K562 (cell line): ENCODE data around the gene BOLL. TPM values are rescaled to one million over a fixed set of nuclear protein-coding genes. Genes with fewer than 3 reads are reported as not detected.

Experiments
- FUS ChIP-seq: fragments of 200-400 bp; formaldehyde crosslinking; optimal IDR thresholded peaks from 2 replicates; pipeline ENCODE3; 2017; ENCODE audit warnings: low read depth, low read length
- HDAC6 ChIP-seq: IDR thresholded peaks from 2 replicates; pipeline ENCODE4 v1.6.1; 2012; ENCODE audit warnings: low read depth, mild to moderate bottlenecking, control low read depth, inconsistent platforms, low read length, moderate library complexity
- KDM4B ChIP-seq, 2 experiments: fragments of 450-650 bp in 1 of 2; sonication (generic) in 1 of 2; IDR thresholded peaks; 2 replicates each; pipeline ENCODE4 v1.6.1; 2016 to 2017; ENCODE audit warnings: borderline replicate concordance in 2 of 2, antibody characterized with exemption in 1 of 2, low read depth in 1 of 2, mild to moderate bottlenecking in 1 of 2
- MGA ChIP-seq: fragments of 450-650 bp; IDR thresholded peaks from 2 replicates; pipeline ENCODE4 v1.6.1; 2016; ENCODE audit warnings: mild to moderate bottlenecking, moderate library complexity
- ZBTB7A ChIP-seq: IDR thresholded peaks from 2 replicates; pipeline ENCODE4 v1.6.1; 2011; ENCODE audit warnings: low read depth, mild to moderate bottlenecking, low read length, moderate library complexity, borderline replicate concordance; ENCODE audit not compliant: control insufficient read depth
- polyA plus RNA-seq, 8 experiments: library from polyadenylated mRNA; depleted of rRNA in 4 of 8; stranded (reverse) in 5 of 8; unstranded in 3 of 8; fragments of >200 nt; fragmentation: Nextera tagmentation in 2 of 8; fragmentation: Illumina TruSeq in 1 of 8; extraction: Ambion mirVana in 2 of 8; extraction: Trizol in 1 of 8; gene quantifications; 2 replicates each; pipeline versions ENCODE4 v1.2.1 to v1.2.3, GENCODE V29; 2011 to 2014; ENCODE audit warnings: inconsistent platforms in 1 of 8, missing spikeins in 1 of 8
- total RNA-seq, 7 experiments: library from RNA; depleted of rRNA in 6 of 7; stranded (reverse); fragments of >200 nt in 6 of 7; fragmentation: Illumina TruSeq in 2 of 7; extraction: Trizol in 2 of 7; gene quantifications; 2 replicates each; pipeline versions ENCODE4 v1.2.1 to v1.2.3, GENCODE V29; 2011 to 2021; ENCODE audit warnings: low replicate concordance in 1 of 7
- TF ChIP-seq, protein P1 (sequence below): sonication (generic); formaldehyde crosslinking; IDR thresholded peaks from 2 replicates; pipeline ENCODE4 v1.8.0; 2022; ENCODE audit warnings: missing genetic modification reagents, mild to moderate bottlenecking, moderate library complexity, borderline replicate concordance
- TF ChIP-seq, protein P2 (sequence below): sonication (generic); formaldehyde crosslinking; IDR thresholded peaks from 2 replicates; pipeline ENCODE4 v1.8.0; 2022; ENCODE audit warnings: missing genetic modification reagents, mild to moderate bottlenecking, borderline replicate concordance

BOLL gene
- total and polyA plus RNA-seq, 9 of the 15 experiments (the other 6 are each of a cell fraction or from before 2014, with no cell fraction given) = 0.11 to 0.55 (median 0.19) TPM; not detected in 1

- TF ChIP-seq, protein P1, sequence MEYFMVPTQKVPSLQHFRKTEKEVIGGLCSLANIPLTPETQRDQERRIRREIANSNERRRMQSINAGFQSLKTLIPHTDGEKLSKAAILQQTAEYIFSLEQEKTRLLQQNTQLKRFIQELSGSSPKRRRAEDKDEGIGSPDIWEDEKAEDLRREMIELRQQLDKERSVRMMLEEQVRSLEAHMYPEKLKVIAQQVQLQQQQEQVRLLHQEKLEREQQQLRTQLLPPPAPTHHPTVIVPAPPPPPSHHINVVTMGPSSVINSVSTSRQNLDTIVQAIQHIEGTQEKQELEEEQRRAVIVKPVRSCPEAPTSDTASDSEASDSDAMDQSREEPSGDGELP (CRISPR knock-in tag) = no peak
- TF ChIP-seq FUS = no peak
- TF ChIP-seq MGA = peak; percentile 76
- no peak for TF ChIP-seq KDM4B (IDR thresholded peaks at IDR 0.05; ENCODE audit: borderline replicate concordance in 2 of 2, low read depth in 1 of 2)
- no peak for TF ChIP-seq HDAC6
- TF ChIP-seq, protein P2, sequence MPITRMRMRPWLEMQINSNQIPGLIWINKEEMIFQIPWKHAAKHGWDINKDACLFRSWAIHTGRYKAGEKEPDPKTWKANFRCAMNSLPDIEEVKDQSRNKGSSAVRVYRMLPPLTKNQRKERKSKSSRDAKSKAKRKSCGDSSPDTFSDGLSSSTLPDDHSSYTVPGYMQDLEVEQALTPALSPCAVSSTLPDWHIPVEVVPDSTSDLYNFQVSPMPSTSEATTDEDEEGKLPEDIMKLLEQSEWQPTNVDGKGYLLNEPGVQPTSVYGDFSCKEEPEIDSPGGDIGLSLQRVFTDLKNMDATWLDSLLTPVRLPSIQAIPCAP (CRISPR knock-in tag) = no peak
- no peak for TF ChIP-seq ZBTB7A
Measured at GRCh38 chr2:197704434-197705120, 80.5 kb downstream of the BOLL start (continued).
